ENCODE data around the gene HSP90AB1. TPM values are rescaled to one million over a fixed set of nuclear protein-coding genes. Genes with fewer than 3 reads are reported as not detected.

HSP90AB1 gene
- total RNA-seq, 4 donors from 2014 or later: 105 to 371 (median 242) TPM

- Histone ChIP-seq H3K27ac (peak overlapping the region; percentile 48 to 94 (median 86)), H3K9me3 (no peaks in the 10 kb centered on the region), H3K4me3 (no peak overlapping the region), H3K36me3 (no peaks in the 10 kb centered on the region), H3K4me1 (peaks cover 24 to 62% (median 48%) of the 10 kb centered on the region in 4 donors), H3K27me3 (no peaks in the 10 kb centered on the region)
- DNase-seq: peak; percentile 42
- intact Hi-C loops (cut with DNase I; ENCODE audit: low total_unique reads) (no loop called here), in situ Hi-C loops (cut with MboI; ENCODE audit: low pct_ligation_motif_present in 1 of 4, low pct_unique_long_range_greater_than_20kb in 1 of 4, low sequenced_read_pairs in 3 of 4) (no loop called here)
- TF ChIP-seq EP300 (IDR thresholded peaks at IDR 0.05; ENCODE audit: low read depth): no peak
- peak in 1 of 3 donors; percentile 49 for TF ChIP-seq POLR2AphosphoS5 (IDR thresholded peaks at IDR 0.05)
- WGBS, 2 donors (ENCODE audit: low coverage in 1 of 2): 70 to 100% methylated on average over 1 to 16 of the region's 16 CpGs
Measured at GRCh38 chr6:44217332-44218143, 29.4 kb upstream of the HSP90AB1 start.

DNA sequence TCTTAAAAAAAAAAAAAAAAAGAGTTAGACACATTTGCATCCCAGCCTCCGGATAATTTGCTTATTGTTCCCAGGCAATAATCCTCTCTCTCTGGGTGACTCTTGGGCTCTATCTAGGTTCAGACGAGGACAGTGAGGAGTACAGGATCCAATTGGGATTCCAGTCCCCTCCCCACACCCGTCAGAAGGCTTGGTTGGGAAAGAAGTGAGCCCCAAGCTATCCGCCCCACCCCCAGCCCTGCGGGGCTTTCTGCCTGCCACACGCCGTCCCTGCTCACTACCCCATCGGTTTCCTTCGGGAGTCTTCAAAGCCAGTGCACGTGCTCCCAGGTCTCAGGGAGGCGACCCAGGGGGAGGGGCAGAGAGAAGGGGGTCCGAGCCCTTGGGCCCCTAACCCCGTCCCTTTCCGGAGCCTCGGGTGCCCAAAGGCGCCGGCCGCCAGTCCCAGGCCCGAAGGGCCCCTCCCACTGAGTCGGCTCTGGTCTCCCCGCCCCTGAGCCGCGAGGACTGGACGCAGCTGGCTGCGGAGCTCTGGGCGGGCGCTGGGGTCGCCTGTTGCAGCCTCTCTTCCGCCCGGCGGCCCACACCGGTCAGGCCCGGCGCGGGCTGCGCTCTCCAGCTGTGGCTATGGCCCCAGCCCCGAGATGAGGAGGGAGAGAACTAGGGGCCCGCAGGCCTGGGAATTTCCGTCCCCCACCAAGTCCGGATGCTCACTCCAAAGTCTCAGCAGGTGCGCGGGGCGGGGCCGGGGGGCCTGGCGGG is 27.7 kb upstream of the HSP90AB1 start:
- H3K4me1 ChIP-seq: peaks cover 24 to 77% (median 63%) of the 10 kb centered on the region in 4 donors
- 2 to 7% methylated on average over 3 to 44 of the region's 45 CpGs for WGBS, 2 donors (ENCODE audit: low coverage in 1 of 2)
- peak; percentile 85 for DNase-seq
- H3K27ac ChIP-seq: peak overlapping the region; percentile 85 to 94 (median 86)
- intact Hi-C loops (cut with DNase I; ENCODE audit: low total_unique reads): no loop called here
- no peaks in the 10 kb centered on the region for H3K9me3 ChIP-seq
- TF ChIP-seq EP300 (IDR thresholded peaks at IDR 0.05; ENCODE audit: low read depth) (no peak), POLR2AphosphoS5 (IDR thresholded peaks at IDR 0.05) (peak; percentile 57 to 73 (median 63)), POLR2A (IDR thresholded peaks at IDR 0.05) (peak; percentile 52)
- TF ChIP-seq, protein P1, sequence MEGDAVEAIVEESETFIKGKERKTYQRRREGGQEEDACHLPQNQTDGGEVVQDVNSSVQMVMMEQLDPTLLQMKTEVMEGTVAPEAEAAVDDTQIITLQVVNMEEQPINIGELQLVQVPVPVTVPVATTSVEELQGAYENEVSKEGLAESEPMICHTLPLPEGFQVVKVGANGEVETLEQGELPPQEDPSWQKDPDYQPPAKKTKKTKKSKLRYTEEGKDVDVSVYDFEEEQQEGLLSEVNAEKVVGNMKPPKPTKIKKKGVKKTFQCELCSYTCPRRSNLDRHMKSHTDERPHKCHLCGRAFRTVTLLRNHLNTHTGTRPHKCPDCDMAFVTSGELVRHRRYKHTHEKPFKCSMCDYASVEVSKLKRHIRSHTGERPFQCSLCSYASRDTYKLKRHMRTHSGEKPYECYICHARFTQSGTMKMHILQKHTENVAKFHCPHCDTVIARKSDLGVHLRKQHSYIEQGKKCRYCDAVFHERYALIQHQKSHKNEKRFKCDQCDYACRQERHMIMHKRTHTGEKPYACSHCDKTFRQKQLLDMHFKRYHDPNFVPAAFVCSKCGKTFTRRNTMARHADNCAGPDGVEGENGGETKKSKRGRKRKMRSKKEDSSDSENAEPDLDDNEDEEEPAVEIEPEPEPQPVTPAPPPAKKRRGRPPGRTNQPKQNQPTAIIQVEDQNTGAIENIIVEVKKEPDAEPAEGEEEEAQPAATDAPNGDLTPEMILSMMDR (IDR thresholded peaks at IDR 0.05): no peak
- H3K36me3 ChIP-seq: no peaks in the 10 kb centered on the region
- peak overlapping the region; percentile 38 to 61 (median 42) for H3K4me3 ChIP-seq
- in situ Hi-C loops (cut with MboI; ENCODE audit: low pct_ligation_motif_present in 1 of 4, low pct_unique_long_range_greater_than_20kb in 1 of 4, low sequenced_read_pairs in 3 of 4): no loop called here
- peaks cover 4% of the 10 kb centered on the region for H3K27me3 ChIP-seq

DNA sequence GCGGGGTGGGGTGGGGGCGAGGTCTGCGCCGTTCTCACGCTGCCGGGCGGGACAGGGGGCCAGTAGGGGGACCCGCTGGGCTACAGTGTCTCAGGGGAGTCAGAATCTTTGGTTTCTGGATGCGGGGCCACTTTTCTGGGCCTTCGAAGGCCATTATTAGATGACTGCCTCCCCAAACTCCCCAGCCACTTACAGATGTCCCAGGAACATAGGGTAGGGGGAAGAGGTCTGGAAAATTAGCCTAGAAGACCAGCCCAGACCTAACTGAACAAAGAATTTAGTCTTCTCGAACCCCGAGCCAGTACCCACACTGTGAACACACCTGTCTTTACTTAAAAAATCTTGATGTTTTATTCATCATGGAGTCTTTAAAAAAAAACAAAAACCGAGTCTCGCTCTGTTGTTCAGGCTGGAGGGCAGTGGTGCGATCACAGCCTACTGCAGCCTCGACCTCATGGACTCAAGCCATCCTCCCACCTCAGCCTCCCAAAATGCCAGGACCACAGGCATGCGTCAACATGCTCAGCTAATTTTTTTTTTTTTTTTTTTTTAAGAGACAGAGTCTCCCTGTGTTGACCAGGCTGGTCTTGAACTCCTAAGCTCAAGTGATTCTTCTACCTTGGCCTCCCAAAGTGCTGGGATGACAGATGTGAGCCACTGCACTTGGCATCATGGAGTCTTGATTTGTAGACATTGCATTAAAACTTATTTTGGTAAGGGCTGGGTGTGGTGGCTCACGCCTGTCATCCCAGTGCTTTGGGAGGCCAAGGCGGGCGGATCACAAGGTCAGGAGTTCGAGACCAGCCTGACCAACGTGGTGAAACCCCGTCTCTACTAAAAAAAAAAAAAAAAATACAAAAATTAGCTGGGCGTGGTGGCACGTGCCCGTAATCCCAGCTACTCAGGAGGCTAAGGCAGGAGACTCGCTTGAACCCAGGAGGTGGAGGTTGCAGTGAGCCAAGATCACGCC is 26.8 kb upstream of the HSP90AB1 start:
- intact Hi-C loops (cut with DNase I; ENCODE audit: low total_unique reads): loop anchor here (2.0 kb wide), 1 partner anchor 15 kb away; no protein-coding TSS in a partner anchor
- TF ChIP-seq EP300 (IDR thresholded peaks at IDR 0.05; ENCODE audit: low read depth) (no peak), POLR2AphosphoS5 (IDR thresholded peaks at IDR 0.05) (no peak), POLR2A (IDR thresholded peaks at IDR 0.05) (no peak)
- TF ChIP-seq, protein P1 (IDR thresholded peaks at IDR 0.05): no peak
- Histone ChIP-seq H3K4me3 (peak overlapping the region; percentile 38 to 61 (median 42)), H3K36me3 (no peaks in the 10 kb centered on the region), H3K27me3 (peaks cover 4% of the 10 kb centered on the region), H3K27ac (peak overlapping the region; percentile 85 to 94 (median 86)), H3K4me1 (peaks cover 33 to 86% (median 68%) of the 10 kb centered on the region in 4 donors), H3K9me3 (no peaks in the 10 kb centered on the region)
- DNase-seq: no peak
- WGBS, 2 donors (ENCODE audit: low coverage in 1 of 2): 56 to 87% methylated on average over 14 to 27 of the region's 28 CpGs
- in situ Hi-C loops (cut with MboI; ENCODE audit: low pct_ligation_motif_present in 1 of 4, low pct_unique_long_range_greater_than_20kb in 1 of 4, low sequenced_read_pairs in 3 of 4): no loop called here

DNA sequence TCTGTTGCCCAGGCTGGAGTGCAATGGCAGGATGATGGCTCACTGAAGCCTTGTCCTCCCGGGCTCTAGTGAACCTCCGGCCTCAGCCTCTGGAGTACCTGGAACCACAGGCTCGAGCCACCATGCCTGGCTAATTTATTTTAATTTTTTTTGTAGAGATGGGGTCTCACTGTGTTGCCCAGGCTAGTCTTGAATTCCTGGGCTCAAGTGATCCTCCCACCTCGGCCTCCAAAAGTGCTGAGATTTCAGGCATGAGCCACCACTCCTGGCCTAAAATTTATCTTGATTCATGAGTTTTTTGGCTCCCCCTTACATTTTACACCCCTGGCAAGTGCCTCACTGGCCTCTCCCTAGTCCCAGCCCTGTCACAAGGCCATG is 26.0 kb upstream of the HSP90AB1 start:
- in situ Hi-C loops (cut with MboI; ENCODE audit: low pct_ligation_motif_present in 1 of 4, low pct_unique_long_range_greater_than_20kb in 1 of 4, low sequenced_read_pairs in 3 of 4): no loop called here
- 90 to 100% methylated on average over 3 to 4 of the region's 4 CpGs for WGBS, 2 donors (ENCODE audit: low coverage in 1 of 2)
- Histone ChIP-seq H3K36me3 (no peaks in the 10 kb centered on the region), H3K27me3 (peaks cover 4% of the 10 kb centered on the region), H3K27ac (peak overlapping the region; percentile 85 to 94 (median 86)), H3K4me3 (no peak overlapping the region), H3K9me3 (no peaks in the 10 kb centered on the region), H3K4me1 (peaks cover 38 to 91% (median 71%) of the 10 kb centered on the region in 4 donors)
- TF ChIP-seq, protein P1 (IDR thresholded peaks at IDR 0.05): no peak
- TF ChIP-seq POLR2A (IDR thresholded peaks at IDR 0.05): no peak
- no peak for TF ChIP-seq POLR2AphosphoS5 (IDR thresholded peaks at IDR 0.05)
- no peak for DNase-seq
- intact Hi-C loops (cut with DNase I; ENCODE audit: low total_unique reads): loop anchor here (2.0 kb wide), 1 partner anchor 14 kb away; no protein-coding TSS in a partner anchor
